GM21529 (cell line): ENCODE measurements around the gene PTPN23.

Source experiments
- ATAC-seq: cut with Tn5 transposase; IDR thresholded peaks from one replicate; pipeline ENCODE4 v1.9.1; 2021; ENCODE audit not compliant: unreplicated experiment

PTPN23 gene

DNA sequence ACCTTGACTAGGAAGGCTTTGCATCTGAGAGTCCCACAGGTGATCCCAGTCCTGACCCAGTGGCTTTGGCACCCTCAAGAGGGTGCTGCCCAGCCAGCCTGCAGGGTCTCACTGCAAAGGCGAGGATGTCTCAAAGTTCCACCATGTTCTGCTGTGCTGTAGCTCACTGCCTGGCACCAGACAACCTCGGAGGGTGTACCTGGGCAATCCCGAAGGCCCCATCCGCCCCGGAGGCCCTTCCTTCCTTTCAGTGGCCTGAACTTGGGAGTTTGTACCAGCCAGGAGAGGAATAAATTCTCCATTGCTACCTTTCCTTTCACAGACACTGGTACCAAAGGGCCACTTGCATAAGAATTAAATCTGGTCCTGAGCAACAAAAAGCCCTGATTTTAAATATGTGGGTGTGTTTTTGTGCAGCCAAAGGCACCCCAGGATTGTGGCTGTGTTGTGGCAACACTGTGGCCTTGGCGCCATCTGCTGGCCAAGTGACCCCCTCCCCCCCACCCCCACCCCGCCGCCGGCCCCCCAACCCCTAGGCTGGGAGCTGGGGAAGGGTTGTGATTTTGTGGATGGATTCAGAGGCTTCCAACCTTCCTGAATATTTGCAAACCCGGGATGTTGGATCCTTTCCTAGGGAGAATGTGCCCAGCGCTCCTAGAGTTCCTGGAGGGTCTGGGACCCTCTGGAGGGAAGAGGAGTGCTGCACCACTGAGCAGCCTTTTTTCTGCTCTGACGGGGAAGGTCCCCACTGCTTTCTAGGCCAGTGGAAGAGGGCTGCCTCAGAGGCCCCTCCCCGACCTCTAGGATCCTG lies 9.7 kb upstream of the PTPN23 start:
- no peak for ATAC-seq

DNA sequence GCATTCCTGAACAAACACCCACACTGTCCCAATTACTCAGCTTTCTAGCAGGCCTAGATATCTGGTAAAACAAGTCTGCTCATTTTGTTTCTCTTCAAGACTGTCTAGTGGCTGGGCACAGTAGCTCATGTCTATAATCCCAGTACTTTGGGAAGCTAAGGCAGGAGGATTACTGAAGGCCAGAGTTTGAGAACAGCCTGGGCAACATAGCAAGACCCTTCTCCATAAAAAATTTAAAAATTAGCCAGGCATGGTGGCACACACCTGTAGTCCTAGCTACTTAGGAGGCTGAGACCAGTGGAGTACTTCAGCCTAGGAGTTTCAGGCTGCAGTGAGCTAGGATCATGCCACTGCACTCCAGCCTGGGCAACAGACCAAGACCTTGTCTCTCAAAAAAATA lies 6.2 kb upstream of the PTPN23 start:
- no peak for ATAC-seq

- ATAC-seq = no peak
Observed at GRCh38 chr3:47376393-47376792, 4.4 kb upstream of the PTPN23 start.

DNA sequence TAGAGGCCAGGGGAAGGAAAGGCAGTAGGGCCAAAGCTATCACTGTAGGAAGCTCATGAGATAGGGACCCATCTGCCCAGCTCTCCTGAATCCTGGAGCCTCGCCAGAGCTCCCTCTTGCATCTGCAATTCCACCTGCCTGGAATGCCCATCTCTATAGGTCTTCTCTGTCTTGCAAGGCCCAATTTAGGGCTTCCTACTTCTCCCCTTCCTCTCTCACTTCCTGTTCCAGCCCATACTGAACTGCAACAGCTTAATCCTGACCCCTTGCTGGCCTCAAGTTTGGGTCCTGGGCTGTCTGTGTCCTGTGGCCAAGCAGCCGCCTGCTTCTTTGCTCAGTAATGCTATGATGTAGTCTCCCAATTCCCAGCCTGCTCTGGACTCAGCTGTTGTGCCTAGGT lies 3.6 kb upstream of the PTPN23 start:
- ATAC-seq = no peak

- ATAC-seq = no peak
Observed at GRCh38 chr3:47378869-47379268, 2.0 kb upstream of the PTPN23 start.

- ATAC-seq = no peak
Observed at GRCh38 chr3:47379411-47379899, 1.4 kb upstream of the PTPN23 start.

- ATAC-seq = no peak
Observed at GRCh38 chr3:47380026-47380600, 708 bp upstream of the PTPN23 start.

DNA sequence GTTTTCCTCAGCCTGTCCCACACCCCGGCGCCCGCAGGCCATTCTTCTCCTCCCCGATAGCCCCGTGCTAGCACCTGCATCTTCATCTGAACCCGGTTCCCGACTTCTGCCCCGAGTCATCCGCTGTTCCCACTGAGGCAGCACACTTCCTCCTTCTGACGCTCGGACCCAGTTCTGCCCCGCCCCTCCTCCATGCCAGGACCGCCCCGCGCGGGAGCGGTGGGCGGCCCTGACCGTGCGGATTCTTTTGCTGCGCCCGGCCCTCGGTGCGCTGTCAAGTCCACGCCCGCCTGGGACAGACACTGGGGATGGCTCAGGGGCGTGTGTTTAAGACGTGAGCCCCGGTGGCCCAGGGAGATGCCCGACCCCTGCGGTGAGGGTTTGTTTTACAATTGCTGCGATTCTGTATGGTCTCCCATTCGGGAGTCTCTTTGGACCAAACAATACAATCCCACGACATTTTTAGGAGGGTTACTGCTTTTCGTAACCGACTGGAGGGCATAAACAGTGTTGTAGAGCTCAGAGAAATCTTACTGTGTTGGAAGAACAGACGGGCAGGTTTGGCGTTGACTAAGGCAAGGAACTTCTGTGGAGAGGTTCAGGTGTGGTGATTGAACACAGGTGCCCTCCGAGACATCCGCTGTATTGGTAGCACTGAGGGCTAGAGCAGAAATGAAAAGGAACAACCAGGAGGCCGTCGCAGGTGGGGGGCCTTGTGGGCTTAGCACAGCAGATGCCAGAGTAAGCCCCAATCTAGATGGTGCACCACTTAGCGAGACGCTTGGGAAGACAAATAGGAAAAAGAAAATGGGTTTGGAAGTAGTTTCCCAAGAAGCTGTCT lies 716 bp downstream of the PTPN23 start:
- ATAC-seq = peak; percentile 63

- no peak for ATAC-seq
Observed at GRCh38 chr3:47384425-47384824, 3.6 kb downstream of the PTPN23 start.

DNA sequence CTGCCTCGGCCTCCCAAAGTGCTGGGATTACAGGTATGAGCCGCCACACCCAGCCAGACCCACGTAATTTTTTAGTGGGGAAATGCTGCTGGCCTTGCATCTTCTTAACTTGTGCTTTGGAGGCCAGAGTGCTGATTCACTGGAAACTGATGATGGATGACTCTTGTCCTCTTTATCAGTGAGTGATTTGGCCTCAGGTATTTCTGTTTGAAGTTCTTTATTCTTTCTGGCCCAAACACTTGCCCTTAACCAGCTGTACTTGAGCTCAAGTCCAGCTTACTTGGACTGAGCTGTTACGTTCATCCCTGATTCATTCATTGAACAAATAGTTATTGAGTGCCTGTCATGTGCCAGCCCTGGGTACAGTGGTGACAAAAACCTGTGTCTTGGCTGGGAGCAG lies 4.2 kb downstream of the PTPN23 start:
- no peak for ATAC-seq

DNA sequence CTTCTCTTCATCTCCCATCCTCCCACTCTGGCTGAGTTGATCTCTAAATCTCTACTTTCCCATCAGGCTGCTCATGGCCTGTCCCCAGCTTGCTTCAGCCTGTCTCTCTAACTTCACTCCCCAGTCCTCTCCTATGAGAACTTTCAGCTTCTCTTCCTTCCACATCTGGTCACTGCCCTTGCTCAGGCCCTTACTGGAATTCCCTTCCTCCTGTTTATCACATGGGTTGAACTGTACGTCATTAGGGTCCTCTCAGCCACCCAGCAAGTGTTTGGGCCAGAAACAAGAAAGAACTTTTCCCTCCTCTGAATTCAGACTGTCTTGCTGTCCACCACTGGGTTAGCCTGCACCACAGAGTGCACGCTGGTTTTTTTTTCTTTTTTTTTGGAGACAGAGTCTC lies 5.0 kb downstream of the PTPN23 start:
- ATAC-seq = no peak

DNA sequence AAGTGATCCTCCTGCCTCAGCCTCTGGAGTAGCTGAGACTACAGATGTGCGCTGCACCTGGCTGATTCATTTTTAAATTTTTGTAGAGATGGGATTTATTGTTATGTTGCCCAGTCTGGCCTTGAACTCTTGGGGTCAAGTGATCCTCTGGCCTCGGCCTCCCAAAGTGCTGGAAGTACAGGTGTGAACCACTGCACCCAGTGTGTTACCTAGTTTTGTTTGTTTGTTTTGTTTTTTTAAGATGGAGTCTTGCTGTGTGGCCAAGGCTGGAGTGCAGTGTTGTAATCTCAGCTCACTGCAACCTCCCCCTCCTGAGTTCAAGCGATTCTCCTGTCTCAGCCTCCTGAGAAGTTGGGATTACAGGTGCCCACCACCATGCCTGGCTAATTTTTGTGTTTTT lies 12.1 kb downstream of the PTPN23 start:
- ATAC-seq = no peak

GRCh38 chr3:47394140-47394870 lies 13.5 kb downstream of the PTPN23 start:
- ATAC-seq = no peak

DNA sequence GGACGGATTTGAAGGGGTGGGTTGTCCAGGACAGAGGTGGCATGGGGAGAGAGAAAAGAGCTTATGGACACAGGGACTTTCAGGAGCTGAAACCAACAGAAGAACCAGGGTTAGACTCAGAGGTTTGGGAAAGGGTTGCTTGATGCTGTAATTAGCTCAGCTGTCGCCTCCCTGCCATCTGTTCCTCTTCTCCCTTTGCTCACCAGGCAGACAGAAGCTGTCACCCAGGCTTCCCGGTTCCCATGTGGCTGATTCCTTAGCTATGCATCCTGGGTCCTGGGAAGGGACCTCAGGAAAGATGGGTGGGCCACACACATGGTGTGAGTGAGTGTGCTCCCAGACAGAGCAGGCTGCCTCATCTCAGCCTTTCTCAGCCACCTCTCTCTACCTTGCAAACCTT lies 14.1 kb downstream of the PTPN23 start:
- ATAC-seq = no peak

- no peak for ATAC-seq
Observed at GRCh38 chr3:47398228-47398627, 17.4 kb downstream of the PTPN23 start.

GRCh38 chr3:47399016-47399415 lies 18.2 kb downstream of the PTPN23 start:
- no peak for ATAC-seq

DNA sequence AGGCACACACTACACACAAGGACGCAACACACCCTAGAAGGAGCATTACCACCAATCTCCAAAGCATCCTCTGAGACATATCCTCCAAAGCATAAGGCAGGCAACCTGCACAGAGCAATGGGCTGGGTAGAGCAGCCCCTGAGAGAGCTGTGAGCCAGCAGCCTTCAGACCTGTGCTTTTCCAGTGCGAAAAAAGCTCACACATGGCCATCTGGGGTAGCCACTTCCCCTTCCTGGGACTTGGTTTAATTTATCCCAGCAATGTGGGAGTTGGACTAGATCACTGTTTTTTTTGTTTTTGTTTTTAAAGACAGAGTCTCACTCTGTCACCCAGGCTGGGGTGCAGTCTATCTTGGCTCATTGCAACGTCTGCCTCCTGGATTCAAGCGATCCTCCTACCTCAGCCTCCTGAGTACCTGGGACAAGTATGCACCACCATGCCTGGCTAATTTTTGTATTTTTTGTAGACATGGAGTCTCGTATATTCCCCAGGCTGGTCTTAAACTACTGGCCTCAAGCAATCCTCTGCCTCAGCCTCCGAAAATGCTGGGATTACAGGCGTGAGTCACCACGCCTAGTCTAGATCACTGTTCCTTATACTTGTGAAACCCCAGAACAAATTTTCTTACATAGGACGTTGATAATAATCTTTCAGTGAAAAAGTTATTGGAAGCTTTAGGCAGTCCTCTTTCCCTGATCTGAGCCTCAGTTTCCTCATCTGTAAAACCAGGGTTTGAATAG lies 18.9 kb downstream of the PTPN23 start:
- ATAC-seq = no peak

DNA sequence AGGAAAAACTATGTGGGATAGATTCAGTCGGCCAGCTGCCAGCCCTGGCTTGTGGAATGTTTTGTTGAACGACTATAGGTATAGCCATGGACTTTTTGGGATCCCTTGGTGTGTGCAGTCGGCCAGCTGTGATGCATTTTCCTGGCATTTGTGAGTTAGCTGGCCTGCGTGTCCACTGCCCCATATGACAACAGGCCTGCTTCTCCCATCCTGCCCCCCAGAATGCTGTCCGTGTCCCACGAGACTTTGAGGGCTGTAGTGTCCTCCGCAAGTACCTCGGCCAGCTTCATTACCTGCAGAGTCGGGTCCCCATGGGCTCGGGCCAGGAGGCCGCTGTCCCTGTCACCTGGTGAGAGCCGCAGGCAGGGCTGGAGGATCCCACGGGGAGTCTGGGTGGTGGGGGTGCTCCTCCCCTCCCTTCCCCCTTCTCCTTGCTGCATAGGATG lies 23.6 kb downstream of the PTPN23 start:
- no peak for ATAC-seq

- no peak for ATAC-seq
Observed at GRCh38 chr3:47404955-47405790, 24.4 kb downstream of the PTPN23 start.
